Stimulated activated CD8-positive, alpha-beta memory T cell treated with anti-CD3 and anti-CD28 coated beads, Interleukin-7, amount 100 ng/mL, for 48 hours (primary cell): ENCODE data around the gene SVIL.
A peak's percentile ranks its signal among the peaks of the same experiment; 100 is the strongest.
"Not testable (repeated sequence)": the region's sequence is repeated elsewhere in the genome, so short reads cannot be mapped to it uniquely, and the experiment has no call there.

Experiments
- DNase-seq, 2 donors: peaks; one replicate each; pipeline ENCODE4 v3.0.0-alpha.2; 2020; ENCODE audit warnings: low read depth in 1 of 2; ENCODE audit errors: extremely low read depth in 1 of 2

SVIL gene

DNA sequence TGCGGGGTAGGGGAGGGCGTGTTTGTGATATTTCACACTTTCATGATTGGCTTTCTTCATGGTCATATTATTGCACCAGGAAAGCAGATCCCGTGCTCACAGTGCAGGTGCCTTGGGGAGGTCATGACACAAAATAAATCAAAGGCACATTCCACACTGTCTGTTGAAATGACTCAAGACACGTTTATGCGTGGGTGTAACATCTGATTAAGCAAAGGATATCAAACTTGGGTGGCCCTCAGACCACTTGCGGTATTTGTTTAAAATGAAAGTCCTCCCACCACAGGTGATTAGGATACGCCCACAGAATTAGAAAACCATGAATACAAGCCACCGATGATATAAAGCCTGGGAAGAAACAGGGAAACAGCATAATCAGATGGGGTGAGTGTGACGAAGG lies 51.1 kb downstream of the SVIL start:
- peak in 1 of 2 donors; percentile 12 for DNase-seq

DNA sequence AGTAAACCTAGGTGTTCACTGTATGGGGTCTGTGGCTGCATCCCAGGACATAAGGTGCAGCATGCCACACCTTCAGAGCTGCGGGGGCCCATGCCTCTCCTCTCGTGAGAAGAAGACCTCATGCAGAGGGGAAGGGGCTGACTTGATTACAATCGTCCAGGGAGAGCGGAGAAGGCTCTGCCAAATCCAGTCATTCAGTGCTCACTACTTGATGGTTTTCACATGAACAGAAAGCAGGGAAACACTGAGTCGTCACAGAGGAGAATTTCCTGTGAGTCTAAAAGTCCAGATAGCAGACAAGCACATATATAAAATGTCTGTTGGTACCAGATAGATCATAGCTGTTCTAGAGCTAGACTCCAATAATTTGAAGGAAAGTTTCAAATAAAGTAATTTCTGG lies 52.0 kb downstream of the SVIL start:
- not testable (repeated sequence) for DNase-seq

DNA sequence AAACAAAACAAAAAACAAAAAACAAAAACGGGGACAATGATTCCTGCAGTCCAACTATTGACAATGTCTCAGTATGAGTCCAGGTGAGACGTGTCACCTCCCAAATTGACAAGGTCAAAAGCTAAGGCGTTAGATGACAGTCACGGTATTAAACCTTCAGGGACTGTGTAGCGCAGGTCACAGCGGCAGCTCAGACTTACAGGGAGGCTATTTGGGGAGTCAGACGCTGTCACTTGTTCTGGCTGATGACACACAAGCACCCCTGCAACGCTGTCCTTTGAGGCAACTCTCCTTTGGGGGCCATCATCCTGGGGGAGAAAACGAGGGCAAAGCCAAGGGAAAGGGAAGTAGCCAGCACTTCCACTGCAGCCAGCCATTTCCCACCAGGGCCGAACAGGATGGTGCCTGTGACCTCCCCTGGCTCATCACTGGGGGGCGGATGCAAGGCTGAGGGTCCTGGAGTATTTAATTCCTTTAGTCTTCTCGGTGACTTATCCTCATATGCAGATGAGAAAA lies 55.3 kb downstream of the SVIL start:
- no peak for DNase-seq

DNA sequence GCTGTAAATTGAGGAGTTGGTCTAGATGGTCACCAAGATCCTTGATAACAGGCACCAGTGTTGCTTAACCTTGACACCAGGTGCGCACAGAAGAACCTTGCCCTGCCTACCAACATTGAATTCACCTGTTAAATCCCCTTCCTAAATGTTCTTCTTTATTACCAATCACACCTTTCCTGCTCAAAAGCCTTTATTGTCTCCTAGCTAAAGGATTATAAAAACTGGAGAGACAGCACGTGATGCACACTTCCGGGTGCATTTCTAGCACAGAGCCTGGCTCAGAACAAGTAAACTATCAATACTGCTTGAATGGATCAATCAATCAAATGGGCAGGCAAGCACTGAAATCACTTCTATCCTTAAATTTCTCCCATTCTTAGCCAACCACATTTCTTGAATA lies 56.3 kb downstream of the SVIL start:
- DNase-seq, result no peak

DNA sequence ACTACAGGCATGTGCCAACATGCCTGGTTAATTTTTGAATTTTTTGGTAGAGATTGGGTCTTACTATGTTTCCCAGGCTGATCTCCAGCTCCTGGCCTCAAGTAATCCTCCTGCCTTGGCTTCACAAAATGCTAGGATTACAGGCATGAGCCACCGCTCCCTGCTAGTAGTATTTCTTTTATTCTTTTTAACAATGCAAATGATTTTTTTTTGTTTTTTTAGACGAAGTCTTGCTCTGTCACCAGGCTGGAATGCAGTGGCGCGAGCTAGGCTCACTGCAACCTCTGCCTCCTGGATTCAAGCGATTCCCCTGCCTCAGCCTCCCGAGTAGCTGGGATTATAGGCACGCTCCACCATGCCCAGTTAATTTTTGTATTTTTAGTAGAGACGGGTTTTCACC lies 58.1 kb downstream of the SVIL start:
- no peak for DNase-seq

DNA sequence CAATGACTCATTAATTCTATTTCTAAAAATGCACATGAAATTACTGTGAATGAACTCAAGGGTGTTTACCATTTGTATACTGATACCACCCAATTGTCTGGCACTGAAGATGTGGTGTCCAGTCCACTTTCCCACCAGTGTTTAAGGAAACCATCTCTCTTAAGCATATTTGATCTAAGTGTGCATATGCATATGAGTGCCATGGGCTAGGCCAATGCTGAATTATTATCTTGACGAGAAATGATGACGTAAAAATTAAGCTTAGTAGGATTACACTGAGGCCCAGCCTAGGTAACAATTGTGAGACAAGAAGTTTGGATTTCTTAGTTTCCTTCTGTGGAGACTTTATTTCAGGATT lies 59.7 kb downstream of the SVIL start:
- no peak for DNase-seq

DNA sequence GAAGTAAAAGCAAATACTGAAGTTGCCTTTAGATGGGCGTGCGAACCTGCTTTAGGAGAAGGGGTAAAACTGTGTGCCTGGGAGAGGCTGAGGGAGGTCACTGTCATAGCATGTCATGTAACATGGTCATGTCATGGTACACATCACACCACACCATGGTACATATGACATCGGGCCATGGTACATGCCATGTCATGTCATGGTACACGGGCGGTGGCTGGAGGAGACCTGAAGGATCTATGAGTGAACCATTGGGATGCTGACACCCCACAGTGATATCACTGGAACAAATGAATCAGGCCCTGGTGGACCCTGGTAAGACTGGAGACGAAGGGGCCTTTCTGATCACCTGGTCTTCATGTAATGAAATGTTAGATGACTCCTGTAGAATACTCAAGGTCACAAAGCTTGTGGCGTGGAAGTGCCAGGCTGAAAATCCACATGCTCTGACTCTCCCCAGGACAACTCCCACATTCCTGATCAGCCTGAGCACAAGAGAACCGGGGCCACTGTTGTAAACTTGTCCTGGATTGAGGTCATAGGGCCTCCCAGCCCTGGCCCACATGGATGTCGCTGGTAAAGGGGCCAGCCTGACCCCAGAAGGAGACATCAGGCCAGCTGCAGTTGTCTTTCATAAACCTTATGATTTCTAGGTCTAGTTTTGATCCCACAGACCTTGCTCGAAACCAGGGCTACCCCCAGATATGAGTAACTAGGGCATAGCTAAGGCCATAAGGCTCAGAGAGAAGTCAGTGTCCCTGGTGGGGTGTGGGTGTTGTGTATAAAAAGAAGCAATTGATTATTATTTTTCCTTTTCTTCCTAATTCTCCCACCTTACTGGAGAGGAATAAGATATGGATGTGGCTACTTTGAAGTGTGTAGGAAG lies 60.3 kb downstream of the SVIL start:
- DNase-seq, result not testable (repeated sequence)

DNA sequence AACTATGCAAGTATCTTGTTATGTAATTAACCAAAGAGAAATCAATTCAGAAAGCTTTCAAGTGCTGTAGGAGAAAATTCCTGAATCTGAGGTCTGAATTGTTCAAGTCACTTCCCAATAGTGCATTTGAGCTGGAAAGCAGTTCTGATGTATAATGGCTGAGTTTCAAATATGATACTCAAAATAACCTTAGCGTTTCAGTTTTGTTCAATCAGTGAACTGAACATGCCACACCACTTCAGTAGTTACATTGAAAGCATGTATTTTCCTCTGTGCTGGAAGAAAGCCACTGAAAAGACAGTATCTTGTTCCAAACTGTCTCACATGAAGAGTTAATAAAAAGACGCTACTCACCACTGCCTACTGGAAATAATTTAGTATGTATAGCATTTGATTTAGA lies 64.5 kb downstream of the SVIL start:
- not testable (repeated sequence) for DNase-seq

DNA sequence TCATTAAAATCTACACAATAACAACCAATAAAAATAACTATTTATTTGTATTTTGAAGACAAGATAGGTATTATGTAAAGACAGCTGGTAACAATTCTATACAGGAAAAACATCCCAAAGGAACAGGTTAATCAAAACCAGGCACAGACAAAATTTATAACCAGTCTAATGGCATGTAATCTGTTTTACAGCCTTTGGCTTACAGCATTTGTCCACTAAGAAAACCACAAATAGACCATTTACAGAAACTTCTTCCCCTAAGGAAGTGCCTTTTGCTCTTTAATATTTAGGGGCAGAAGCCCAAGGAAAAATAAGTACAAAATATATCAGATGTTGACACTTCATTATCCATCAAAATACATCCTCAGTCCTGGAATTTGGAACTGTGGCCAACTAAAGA lies 65.0 kb downstream of the SVIL start:
- no peak for DNase-seq

DNA sequence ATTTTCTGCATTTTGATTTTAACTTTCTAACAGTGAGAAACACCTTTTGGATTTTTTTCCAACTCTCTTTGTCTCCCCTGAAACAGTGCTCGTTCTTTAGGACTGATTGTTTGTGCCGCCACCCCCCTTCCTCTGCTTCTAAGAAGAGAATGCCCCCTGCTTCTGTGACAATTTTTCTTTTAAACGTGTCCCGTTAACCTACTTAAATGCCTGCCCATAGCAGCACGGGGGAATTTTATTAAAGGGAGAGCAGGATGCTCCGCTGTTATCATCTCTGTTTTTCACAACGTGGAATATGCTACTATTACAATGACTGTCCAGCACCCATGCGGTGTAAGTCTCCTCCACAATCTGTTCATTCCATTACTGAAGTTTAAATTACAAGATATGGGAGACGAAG lies 67.8 kb downstream of the SVIL start:
- no peak for DNase-seq

DNA sequence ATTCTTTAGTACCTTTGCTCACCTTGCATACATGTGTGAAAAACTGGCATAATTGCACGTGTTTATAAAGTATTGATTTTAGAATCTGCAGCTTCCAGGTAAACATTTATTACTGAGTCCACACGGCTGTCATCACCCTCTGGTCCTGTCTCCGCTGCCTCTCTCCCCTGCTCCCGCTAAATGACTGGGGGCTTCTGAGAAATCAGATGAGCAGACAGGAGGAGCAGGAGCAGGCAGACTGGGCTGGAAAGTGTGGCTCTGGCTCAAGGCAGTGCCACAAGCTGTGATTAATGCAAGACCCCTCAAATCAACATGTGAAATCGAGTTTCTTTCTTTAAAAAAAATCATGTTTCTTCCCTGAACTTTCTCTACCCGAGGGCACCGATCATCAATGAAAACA lies 68.6 kb downstream of the SVIL start:
- not testable (repeated sequence) for DNase-seq

DNA sequence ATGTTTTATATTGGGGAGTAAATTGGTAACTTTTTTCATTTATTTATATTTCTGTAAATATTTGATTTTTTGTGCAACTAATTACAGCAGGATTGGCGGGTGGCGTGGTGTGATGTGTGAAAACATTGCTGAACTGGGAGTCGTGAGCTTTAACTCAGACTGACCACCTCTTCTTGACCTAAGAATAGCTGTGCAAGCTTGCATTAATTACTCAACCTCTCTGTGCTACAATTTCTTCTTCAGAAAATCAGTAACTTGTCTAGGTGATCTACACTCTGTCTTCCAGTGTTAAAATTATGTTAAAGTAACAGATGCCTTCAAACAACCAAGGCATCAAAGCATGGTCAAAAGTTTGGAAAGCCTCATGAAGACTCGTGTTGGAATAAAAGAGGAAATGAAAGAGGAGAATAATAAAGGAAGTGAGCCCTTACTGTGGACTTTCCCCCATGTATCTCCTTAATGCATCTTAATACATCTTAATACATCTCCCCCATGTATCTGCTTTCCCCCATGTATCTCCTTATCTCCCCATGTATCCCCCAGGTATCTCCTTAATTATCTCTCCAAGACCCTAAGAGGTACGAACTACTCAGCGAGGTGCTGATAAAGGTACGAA lies 71.2 kb downstream of the SVIL start:
- no peak for DNase-seq

DNA sequence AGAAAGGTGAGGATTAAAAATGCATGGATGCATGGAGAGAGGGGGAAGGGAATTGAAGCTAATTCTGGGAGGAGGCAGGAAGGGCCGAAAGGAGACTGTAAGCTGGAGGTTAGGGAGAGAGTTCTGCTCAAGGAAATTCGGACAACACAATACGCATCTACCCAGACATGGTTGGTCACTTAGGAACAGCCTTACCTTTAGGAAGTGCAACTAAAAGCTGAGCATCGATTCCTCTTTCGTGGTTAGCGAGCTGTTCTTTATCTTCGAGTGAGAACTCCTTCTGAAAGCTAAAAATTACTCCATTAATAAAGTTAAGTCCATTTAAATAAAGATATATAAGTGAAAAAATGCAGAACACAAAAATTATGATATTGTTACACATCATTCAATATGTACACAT lies 71.8 kb downstream of the SVIL start:
- DNase-seq, result not testable (repeated sequence)

DNA sequence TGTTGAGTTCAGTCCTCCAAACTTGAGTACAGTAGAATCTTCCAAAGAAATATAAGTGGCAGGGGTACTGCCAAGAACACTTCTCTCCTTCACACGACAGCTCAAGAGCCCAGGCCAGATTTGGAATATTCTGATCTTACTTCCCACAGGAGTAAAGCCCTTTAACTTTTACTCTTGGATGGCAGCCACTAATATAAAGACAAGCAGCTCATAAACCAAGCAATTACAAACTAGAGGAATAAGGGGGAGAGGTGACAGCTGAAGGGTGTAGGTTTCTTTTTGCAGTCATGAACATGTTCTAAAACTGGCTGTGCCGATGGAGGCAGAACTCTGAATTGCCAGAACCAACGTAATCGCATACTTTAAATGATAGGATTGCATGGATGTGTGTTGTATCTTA lies 74.8 kb downstream of the SVIL start:
- no peak for DNase-seq

DNA sequence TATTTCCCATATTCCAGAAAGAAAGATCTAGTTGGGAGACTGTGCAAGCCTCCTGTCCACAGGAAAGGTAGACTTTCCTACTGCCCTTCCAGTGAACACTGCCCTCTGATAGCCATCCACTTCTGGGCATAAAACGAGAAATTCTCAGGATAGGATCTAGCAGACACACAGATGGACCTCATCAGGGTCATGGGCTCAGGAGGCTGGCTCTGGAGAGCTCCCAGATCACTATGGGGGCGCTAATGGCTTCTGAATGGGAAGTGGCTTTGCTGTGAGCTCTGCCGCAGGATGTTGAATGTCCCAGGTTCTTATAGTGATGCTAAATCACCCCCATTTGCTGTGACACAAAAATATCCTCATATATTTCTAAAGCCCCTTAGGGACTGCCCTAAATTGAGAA lies 77.1 kb downstream of the SVIL start:
- no peak for DNase-seq

DNA sequence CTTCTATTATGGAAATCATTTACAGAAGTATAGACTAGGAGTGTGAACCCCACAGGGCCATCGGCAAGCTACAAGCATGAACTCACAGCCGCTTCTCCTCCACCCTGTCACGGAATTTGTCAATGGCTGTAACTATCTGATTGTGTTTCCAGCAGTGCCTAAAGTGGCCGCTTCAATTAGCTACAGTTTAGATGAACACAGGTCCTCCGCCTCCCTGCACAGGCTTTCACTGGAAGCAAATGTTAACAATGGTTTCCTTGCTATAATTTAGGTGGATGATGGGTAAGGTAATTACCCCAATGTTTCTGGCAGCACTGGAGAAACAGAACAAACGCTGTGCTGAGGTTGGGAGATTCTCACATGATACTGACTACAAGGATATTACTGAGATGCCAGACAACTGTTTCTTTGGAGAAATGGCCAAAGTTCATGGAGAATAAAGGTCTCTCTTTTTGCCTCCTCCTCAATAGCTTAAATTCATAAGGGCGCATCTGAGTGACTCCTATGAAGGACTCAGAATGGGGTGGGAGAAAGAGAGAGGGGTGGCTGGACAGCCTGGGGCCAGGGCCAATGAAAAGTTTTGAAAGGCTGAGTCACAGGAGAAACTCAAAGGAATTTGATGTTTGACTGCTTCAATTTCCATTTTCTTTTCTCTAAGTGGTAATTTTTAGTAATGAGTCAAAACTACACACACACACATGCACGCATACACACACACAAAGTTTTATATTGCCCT lies 78.9 kb downstream of the SVIL start:
- DNase-seq, result no peak

DNA sequence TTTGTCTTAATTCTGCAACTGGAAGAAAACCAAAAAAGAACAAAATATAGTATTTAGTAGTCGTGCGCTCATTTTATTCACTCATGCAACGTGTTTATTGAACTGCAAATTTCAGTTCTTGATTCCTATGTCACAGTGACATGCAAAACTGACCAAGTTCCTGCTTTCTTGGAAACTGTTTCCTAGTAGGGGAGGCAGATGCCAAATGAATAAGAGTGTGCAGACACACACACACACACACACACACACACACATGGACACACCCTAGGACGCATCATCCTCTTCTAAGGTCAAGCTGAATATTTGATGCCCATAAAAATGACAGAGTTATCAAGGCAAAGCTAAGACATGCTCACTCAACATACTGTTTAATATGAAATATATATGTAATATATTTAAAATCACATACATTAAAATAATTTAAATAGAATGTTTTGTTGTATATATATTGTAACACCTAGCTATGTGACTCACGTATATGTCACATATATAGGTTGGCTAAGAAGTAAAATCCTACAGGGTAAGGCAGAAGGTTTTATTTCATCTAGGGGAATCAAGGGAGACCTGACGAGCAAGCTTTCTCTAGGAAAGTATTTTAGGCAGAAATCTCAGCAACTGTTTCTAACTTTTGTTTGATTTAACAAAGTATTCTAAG lies 79.6 kb downstream of the SVIL start:
- no peak for DNase-seq

DNA sequence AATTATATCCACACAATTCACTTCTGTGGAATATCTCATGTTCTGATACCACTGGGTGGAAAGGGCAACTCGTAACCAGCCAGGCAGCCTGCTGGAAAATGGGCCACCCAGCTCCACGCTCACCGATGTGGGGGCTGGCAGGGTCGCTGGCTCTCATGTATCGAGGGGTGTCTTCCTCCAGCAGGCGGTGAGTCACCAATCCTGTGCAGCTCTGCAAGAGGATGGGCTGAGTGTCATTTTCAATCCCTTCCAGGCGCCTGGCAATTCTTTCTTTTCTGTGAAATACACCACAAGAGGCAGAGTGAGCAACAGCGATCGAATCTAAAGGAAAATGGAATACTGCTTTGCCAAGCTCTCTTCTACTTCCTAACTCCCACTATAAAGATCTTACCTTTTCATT lies 80.1 kb downstream of the SVIL start:
- no peak for DNase-seq

DNA sequence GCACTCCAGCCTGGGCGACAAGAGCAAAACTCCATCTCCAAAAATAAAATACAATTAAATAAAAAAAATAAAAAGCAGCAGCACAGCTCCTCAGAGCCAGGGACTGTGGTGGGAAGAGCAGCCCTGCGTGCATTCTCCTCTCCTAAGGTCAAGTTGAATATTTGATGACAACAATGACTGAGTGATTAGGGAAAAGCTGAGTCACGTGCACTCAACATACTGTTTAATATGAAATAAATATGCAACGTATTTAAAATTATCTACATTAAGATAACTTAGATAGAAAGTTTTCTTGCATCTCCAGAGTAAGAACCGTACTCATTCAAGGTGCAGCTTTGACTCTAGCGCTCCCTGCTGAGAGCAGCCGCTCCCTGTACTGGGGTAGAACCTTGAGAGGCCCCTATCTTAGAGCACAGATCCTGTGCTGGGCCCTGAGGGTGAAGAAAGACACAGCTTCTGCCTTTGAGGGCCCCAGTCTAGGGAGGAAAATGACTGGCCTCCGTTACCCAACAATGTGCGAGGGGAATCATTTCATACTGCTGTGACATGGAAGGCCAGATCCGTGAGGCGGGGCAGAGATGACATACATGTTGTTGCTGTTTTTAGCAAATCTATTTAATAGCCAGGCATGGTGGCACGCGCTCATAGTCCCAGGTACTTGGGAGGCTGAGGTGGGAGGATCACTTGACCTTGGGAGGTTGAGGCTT lies 81.1 kb downstream of the SVIL start:
- DNase-seq, result no peak

DNA sequence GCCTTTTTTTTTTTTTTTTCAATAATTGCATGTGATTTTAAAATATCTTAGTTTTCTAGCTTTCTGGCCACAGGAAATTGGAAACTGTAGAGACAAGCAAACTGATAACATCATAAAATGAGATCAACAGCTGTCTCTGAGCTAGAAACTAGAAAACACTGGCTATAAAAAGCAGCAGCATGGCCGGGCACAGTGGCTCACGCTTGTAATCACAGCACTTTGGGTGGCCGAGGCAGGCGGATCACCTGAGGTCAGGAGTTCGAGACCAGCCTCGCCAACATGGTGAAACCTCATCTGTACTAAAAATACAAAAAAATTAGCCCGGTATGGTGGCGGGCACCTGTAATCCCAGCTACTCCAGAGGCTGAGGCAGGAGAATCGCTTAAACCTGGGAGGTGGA lies 81.7 kb downstream of the SVIL start:
- DNase-seq, result not testable (repeated sequence)

DNA sequence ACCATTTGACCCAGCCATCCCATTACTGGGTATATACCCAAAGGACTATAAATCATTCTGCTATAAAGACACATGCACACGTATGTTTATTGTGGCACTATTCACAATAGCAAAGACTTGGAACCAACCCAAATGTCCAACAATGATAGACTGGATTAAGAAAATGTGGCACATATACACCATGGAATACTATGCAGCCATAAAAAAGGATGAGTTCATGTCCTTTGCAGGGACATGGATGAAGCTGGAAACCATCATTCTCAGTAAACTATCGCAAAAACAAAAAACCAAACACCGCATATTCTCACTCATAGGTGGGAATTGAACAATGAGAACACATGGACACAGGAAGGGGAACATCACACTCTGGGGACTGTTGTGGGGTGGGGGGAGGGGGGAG lies 85.3 kb downstream of the SVIL start:
- not testable (repeated sequence) for DNase-seq
